Measurements from ENCODE around the gene DENR.
"Not testable (repeated sequence)": the region's sequence is repeated elsewhere in the genome, so short reads cannot be mapped to it uniquely, and the experiment has no call there.

DENR gene, protein sequence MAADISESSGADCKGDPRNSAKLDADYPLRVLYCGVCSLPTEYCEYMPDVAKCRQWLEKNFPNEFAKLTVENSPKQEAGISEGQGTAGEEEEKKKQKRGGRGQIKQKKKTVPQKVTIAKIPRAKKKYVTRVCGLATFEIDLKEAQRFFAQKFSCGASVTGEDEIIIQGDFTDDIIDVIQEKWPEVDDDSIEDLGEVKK

GRCh38 chr12:122752464-122753318, at the start of gene DENR:
TSS of gene DENR (plus strand) at chr12:122752824. CDS start at chr12:122753702, 878 bp downstream.
- peak within 1 kb of the TSS; percentile 81 for H3K4me3 ChIP-seq (ENCODE audit: low read depth, low read length)
- peak; percentile 99 for DNase-seq (ENCODE audit: low read depth)
- TF ChIP-seq CTCF (IDR thresholded peaks at IDR 0.05; ENCODE audit: insufficient read depth, low read depth, low read length, missing control alignments), result peak; percentile 97

GRCh38 chr12:122702890-122703611, 49.6 kb upstream of the DENR start, which contains the start of gene HCAR2:
TSS of gene HCAR2 (minus strand) at chr12:122703357. CDS start at chr12:122703283, 74 bp downstream.
- DNase-seq (ENCODE audit: low read depth), result peak; percentile 15
- not testable (repeated sequence) for H3K4me3 ChIP-seq (ENCODE audit: low read depth, low read length)

DNA sequence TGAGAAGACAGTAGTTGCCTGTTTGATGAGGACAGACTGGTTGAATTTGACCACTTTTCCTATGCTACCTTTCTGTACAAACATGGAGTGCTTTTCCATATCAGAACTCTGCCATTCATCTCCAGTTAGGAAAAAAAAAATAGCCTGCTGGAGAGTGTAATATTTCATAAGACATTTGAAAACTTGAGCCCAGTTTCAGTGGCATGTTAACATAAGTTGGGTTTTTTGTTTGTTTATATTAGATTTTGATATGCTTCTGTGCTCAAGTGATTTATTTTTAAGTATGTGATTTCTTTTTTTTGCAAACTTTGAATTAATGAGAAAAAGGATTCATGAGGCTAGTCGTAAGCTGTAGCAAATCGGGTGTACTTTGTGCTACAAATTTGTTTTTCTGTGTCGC, 48.8 kb upstream of the DENR start:
- H3K4me3 ChIP-seq (ENCODE audit: low read depth, low read length); DNase-seq (ENCODE audit: low read depth): not testable (repeated sequence)

- not testable (repeated sequence) for H3K4me3 ChIP-seq (ENCODE audit: low read depth, low read length); DNase-seq (ENCODE audit: low read depth)
Measured at GRCh38 chr12:122709287-122709686, 43.3 kb upstream of the DENR start.

DNA sequence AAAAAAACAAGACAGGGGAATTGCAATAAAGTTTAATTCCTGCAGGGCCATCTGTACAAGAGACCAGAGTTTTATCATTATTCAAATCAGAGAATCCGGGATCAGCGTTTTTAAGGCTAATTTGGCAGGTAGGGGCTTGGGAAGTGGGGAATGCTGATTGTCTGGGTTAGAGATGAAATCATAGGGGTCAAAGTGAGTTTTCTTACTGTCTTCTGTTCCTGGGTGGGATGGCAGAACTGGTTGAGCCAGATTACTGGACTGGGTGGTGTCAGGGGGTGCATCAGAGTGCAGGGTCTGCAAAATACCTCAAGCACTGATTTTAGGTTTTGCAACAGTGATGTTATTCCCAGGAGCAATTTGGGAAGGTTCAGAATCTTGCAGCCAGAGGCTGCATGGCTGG, 42.3 kb upstream of the DENR start:
- not testable (repeated sequence) for DNase-seq (ENCODE audit: low read depth)

GRCh38 chr12:122711266-122711665, 41.4 kb upstream of the DENR start:
- H3K4me3 ChIP-seq (ENCODE audit: low read depth, low read length); DNase-seq (ENCODE audit: low read depth): not testable (repeated sequence)

More for the DNA sequence above, 42.3 kb upstream of the DENR start:
- not testable (repeated sequence) for H3K4me3 ChIP-seq (ENCODE audit: low read depth, low read length)

GRCh38 chr12:122713491-122714188, 39.0 kb upstream of the DENR start:
- not testable (repeated sequence) for H3K4me3 ChIP-seq (ENCODE audit: low read depth, low read length); DNase-seq (ENCODE audit: low read depth)

DNA sequence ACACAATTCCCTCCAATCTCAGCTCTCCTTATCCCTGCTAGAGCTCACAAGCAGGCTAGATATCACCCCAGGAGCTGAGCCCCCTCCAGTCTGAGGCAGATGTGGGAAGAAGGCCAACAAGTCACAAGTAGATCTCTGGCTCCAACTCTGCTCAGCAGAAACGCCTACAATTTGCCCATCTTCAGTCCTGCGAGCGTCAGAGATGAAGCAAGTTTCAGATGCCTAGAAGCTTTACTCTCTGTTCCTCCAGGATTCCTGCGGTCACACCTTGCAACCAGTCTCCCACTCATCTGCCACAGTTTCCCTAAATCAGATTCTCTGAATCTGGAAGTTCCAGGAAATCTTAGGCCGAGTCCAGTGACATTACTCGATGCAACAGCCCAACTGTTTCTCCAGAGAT, 37.4 kb upstream of the DENR start:
- peak overlapping the region; percentile 33 for H3K4me3 ChIP-seq (ENCODE audit: low read depth, low read length)
- not testable (repeated sequence) for DNase-seq (ENCODE audit: low read depth)

- DNase-seq (ENCODE audit: low read depth), result peak; percentile 65
- peak within 1 kb of the TSS; percentile 34 for H3K4me3 ChIP-seq (ENCODE audit: low read depth, low read length)
Measured at GRCh38 chr12:122716658-122717057, 36.0 kb upstream of the DENR start, which contains the start of gene HCAR3. TSS of gene HCAR3 (minus strand) at chr12:122716811. CDS start at chr12:122716737, 74 bp downstream.

- peak; percentile 78 for DNase-seq (ENCODE audit: low read depth)
- no peak for TF ChIP-seq CTCF (IDR thresholded peaks at IDR 0.05; ENCODE audit: insufficient read depth, low read depth, low read length, missing control alignments)
Measured at GRCh38 chr12:122721057-122721545, 31.5 kb upstream of the DENR start.

GRCh38 chr12:122722387-122722786, 30.2 kb upstream of the DENR start:
- no peak overlapping the region for H3K4me3 ChIP-seq (ENCODE audit: low read depth, low read length)
- TF ChIP-seq CTCF (IDR thresholded peaks at IDR 0.05; ENCODE audit: insufficient read depth, low read depth, low read length, missing control alignments), result no peak
- DNase-seq (ENCODE audit: low read depth), result no peak

More at GRCh38 chr12:122721057-122721545, 31.5 kb upstream of the DENR start:
- H3K4me3 ChIP-seq (ENCODE audit: low read depth, low read length), result no peak overlapping the region; the same call in 1 of the 2 replicates

Data from GM12865 (cell line).